KMS-11 (cell line): ENCODE data around the gene HBP1.
A peak's percentile ranks its signal among the peaks of the same experiment; 100 is the strongest.

Experiments
- H2AFZ ChIP-seq: fragments of 200-600 bp; sonication (generic); 2 replicates; pipeline ENCODE4 v1.6.1; 2016; ENCODE audit warnings: antibody characterized with exemption, mixed run types, low read depth
- H3K27ac ChIP-seq: fragments of 200-600 bp; sonication (generic); 2 replicates; pipeline ENCODE4 v1.6.1; 2016; ENCODE audit warnings: mild to moderate bottlenecking, mixed run types
- H3K27me3 ChIP-seq: fragments of 200-600 bp; sonication (generic); 2 replicates; pipeline ENCODE4 v1.6.1; 2017; ENCODE audit warnings: mild to moderate bottlenecking, low read depth, mixed run types, moderate library complexity; ENCODE audit not compliant: insufficient read depth
- H3K36me3 ChIP-seq: fragments of 200-600 bp; sonication (generic); 2 replicates; pipeline ENCODE4 v1.6.1; 2017; ENCODE audit warnings: mild to moderate bottlenecking, mixed run types; ENCODE audit not compliant: insufficient read depth
- H3K4me1 ChIP-seq: fragments of 200-600 bp; sonication (generic); 2 replicates; pipeline ENCODE4 v1.6.1; 2016; ENCODE audit warnings: mild to moderate bottlenecking, low read depth, mixed run types; ENCODE audit not compliant: poor library complexity, severe bottlenecking
- H3K4me2 ChIP-seq: fragments of 200-600 bp; sonication (generic); 2 replicates; pipeline ENCODE4 v1.7.0; 2016; ENCODE audit warnings: mild to moderate bottlenecking, mixed run types
- H3K4me3 ChIP-seq: fragments of 200-600 bp; sonication (generic); IDR thresholded peaks from 2 replicates; pipeline ENCODE4 v1.6.1; 2017; ENCODE audit warnings: low read depth, low read length, mixed read lengths; ENCODE audit not compliant: insufficient read depth
- H3K79me2 ChIP-seq: fragments of 200-600 bp; sonication (generic); 2 replicates; pipeline ENCODE4 v1.6.1; 2016; ENCODE audit warnings: low read depth, mixed run types; ENCODE audit not compliant: insufficient read depth
- H3K9ac ChIP-seq: fragments of 200-600 bp; sonication (generic); 2 replicates; pipeline ENCODE4 v1.6.1; 2016; ENCODE audit warnings: mild to moderate bottlenecking, mixed run types
- H4K20me1 ChIP-seq: fragments of 200-600 bp; sonication (generic); 2 replicates; pipeline ENCODE4 v1.6.1; 2016; ENCODE audit warnings: mild to moderate bottlenecking, mixed run types; ENCODE audit not compliant: insufficient read depth
- CTCF ChIP-seq: fragments of 200-600 bp; sonication (generic); conservative IDR thresholded peaks from 2 replicates; pipeline ENCODE4 v1.6.1; 2017; ENCODE audit warnings: low read depth, mild to moderate bottlenecking, antibody characterized with exemption, low read length, moderate library complexity, mixed read lengths

Gene HBP1

GRCh38 chr7:107165341-107165740 is 3.5 kb upstream of the HBP1 start:
- Histone ChIP-seq H3K9ac (no peak overlapping the region), H3K4me3 (no peak overlapping the region), H2AFZ (no peak overlapping the region), H3K27ac (no peak overlapping the region), H3K79me2 (0 out of 2 replicates have a peak, but pooled peaks cover 6% of the 10 kb centered on the region), H3K4me2 (no peak overlapping the region), H3K4me1 (peaks cover 9% of the 10 kb centered on the region), H4K20me1 (no peaks in the 10 kb centered on the region), H3K27me3 (no peaks in the 10 kb centered on the region), H3K36me3 (no peaks in the 10 kb centered on the region)
- no peak for TF ChIP-seq CTCF

- H3K27ac ChIP-seq = peak overlapping the region; percentile 77
- no peak overlapping the region for H3K4me3 ChIP-seq
Measured at GRCh38 chr7:107166736-107167426, 1.9 kb upstream of the HBP1 start.

GRCh38 chr7:107167483-107168232 is 1.1 kb upstream of the HBP1 start:
- peak overlapping the region; percentile 77 for H3K27ac ChIP-seq
- H3K79me2 ChIP-seq = peaks cover 26% of the 10 kb centered on the region
- peak overlapping the region; percentile 87 for H3K4me2 ChIP-seq
- H3K4me1 ChIP-seq = peaks cover 29% of the 10 kb centered on the region
- H3K4me3 ChIP-seq = no peak overlapping the region
- H3K36me3 ChIP-seq = no peaks in the 10 kb centered on the region
- peak overlapping the region; percentile 89 for H2AFZ ChIP-seq
- H4K20me1 ChIP-seq = peaks cover 3% of the 10 kb centered on the region; the same call in 1 of the 2 replicates
- peak; percentile 42; the same call in 1 of the 2 replicates for TF ChIP-seq CTCF
- peak overlapping the region; percentile 71 for H3K9ac ChIP-seq
- H3K27me3 ChIP-seq = no peaks in the 10 kb centered on the region

More at GRCh38 chr7:107166736-107167426, 1.9 kb upstream of the HBP1 start:
- Histone ChIP-seq H2AFZ (peak overlapping the region; percentile 89), H4K20me1 (no peaks in the 10 kb centered on the region), H3K4me1 (peaks cover 21% of the 10 kb centered on the region), H3K79me2 (peaks cover 18% of the 10 kb centered on the region), H3K36me3 (no peaks in the 10 kb centered on the region), H3K9ac (peak overlapping the region; percentile 71), H3K4me2 (peak overlapping the region; percentile 87), H3K27me3 (no peaks in the 10 kb centered on the region)
- TF ChIP-seq CTCF = no peak

- Histone ChIP-seq H4K20me1 (peaks cover 7% of the 10 kb centered on the region; the same call in 1 of the 2 replicates), H3K4me3 (no peak overlapping the region), H3K36me3 (no peaks in the 10 kb centered on the region), H3K4me2 (peak overlapping the region; percentile 62), H3K9ac (peak overlapping the region; percentile 67), H3K27ac (peak overlapping the region; percentile 71), H3K79me2 (peaks cover 34% of the 10 kb centered on the region), H2AFZ (peak overlapping the region; percentile 41; the same call in 1 of the 2 replicates), H3K27me3 (no peaks in the 10 kb centered on the region), H3K4me1 (peaks cover 46% of the 10 kb centered on the region)
- no peak for TF ChIP-seq CTCF
Measured at GRCh38 chr7:107169120-107170050, 582 bp downstream of the HBP1 start.
